CD4-positive, CD25-positive, alpha-beta regulatory T cell (primary cell): ENCODE measurements around the gene TMEM204. TPM values are rescaled to one million over a fixed set of nuclear protein-coding genes. Genes with fewer than 3 reads are reported as not detected.

ENCODE experiments used
- ATAC-seq, 2 donors: fragments of 150-1000 bp; cut with Tn5 transposase; one replicate each; pipeline ENCODE4 v1.10.0; 2021; ENCODE audit warnings: low read depth in 2 of 2, moderate number of reproducible peaks in 2 of 2, moderate library complexity in 1 of 2
- DNase-seq, 3 donors: peaks; one replicate each; pipeline versions ENCODE4 v3.0.0 to v3.0.0-alpha.2; 2012 to 2022; ENCODE audit warnings: mixed read lengths in 1 of 3
- H3K27ac ChIP-seq: one replicate; pipeline ENCODE4 v1.7.0; 2013; ENCODE audit warnings: mild to moderate bottlenecking, low read length; ENCODE audit not compliant: insufficient read depth, poor library complexity, severe bottlenecking
- H3K27me3 ChIP-seq: one replicate; pipeline ENCODE4 v1.7.0; 2013; ENCODE audit warnings: low read length; ENCODE audit not compliant: control insufficient read depth, insufficient read depth
- H3K36me3 ChIP-seq: one replicate; pipeline ENCODE4 v1.7.0; 2013; ENCODE audit warnings: mild to moderate bottlenecking, low read length, moderate library complexity; ENCODE audit not compliant: control insufficient read depth, insufficient read depth
- H3K4me1 ChIP-seq: 2 replicates; pipeline ENCODE4 v1.7.0; 2013; ENCODE audit warnings: mild to moderate bottlenecking, low read length; ENCODE audit not compliant: insufficient read depth, control insufficient read depth, poor library complexity, severe bottlenecking
- H3K4me3 ChIP-seq: one replicate; pipeline ENCODE4 v1.7.0; 2013; ENCODE audit warnings: low read depth, mild to moderate bottlenecking, low read length, moderate library complexity
- H3K9me3 ChIP-seq, 2 experiments: 1 replicate in 1 of 2; 2 replicates in 1 of 2; pipeline ENCODE4 v1.7.0; 2013; ENCODE audit warnings: low read length in 2 of 2, mild to moderate bottlenecking in 1 of 2, moderate library complexity in 1 of 2; ENCODE audit not compliant: control insufficient read depth in 2 of 2
- H3K27ac Mint-ChIP-seq, 3 donors: one replicate each; pipeline ENCODE4 v1.8.0; 2020 to 2022; ENCODE audit warnings: mild to moderate bottlenecking in 3 of 3, mixed read lengths in 3 of 3, moderate library complexity in 2 of 3
- H3K27me3 Mint-ChIP-seq: one replicate; pipeline ENCODE4 v1.8.0; 2022; ENCODE audit warnings: mild to moderate bottlenecking, mixed read lengths
- H3K36me3 Mint-ChIP-seq: one replicate; pipeline ENCODE4 v1.8.0; 2020; ENCODE audit warnings: mixed read lengths
- H3K4me1 Mint-ChIP-seq, 4 donors: one replicate each; pipeline ENCODE4 v1.8.0; 2020 to 2022; ENCODE audit warnings: mixed read lengths in 4 of 4, mild to moderate bottlenecking in 1 of 4
- H3K4me3 Mint-ChIP-seq, 4 donors: one replicate each; pipeline ENCODE4 v1.8.0; 2020 to 2022; ENCODE audit warnings: mild to moderate bottlenecking in 4 of 4, mixed read lengths in 4 of 4, moderate library complexity in 3 of 4
- H3K9me3 Mint-ChIP-seq, 7 donors: one replicate each; pipeline ENCODE4 v1.8.0; 2020 to 2022; ENCODE audit warnings: mixed read lengths in 7 of 7, mild to moderate bottlenecking in 3 of 7, moderate library complexity in 2 of 7
- polyA plus RNA-seq, 4 donors: library from polyadenylated mRNA; unstranded; fragments of 300-500 nt; fragmentation: Illumina TruSeq; gene quantifications; one replicate each; pipeline ENCODE4 v1.2.3, GENCODE V29; 2021
- total RNA-seq: library from RNA; stranded (reverse); gene quantifications from one replicate; pipeline ENCODE4 v1.2.3, GENCODE V29; 2022

TMEM204 gene
- total and polyA plus RNA-seq, 5 donors from 2014 or later = 25.8 to 97.4 (median 68.2) TPM

- Histone ChIP-seq H3K9me3 (no peaks in the 10 kb centered on the region), H3K36me3 (no peaks in the 10 kb centered on the region), H3K27ac (no peak overlapping the region), H3K4me3 (no peak overlapping the region), H3K27me3 (no peaks in the 10 kb centered on the region), H3K4me1 (no peaks in the 10 kb centered on the region)
- ATAC-seq = no peak
- Mint-ChIP-seq H3K27ac (no peak overlapping the region), H3K27me3 (no peaks in the 10 kb centered on the region), H3K36me3 (peaks cover 4% of the 10 kb centered on the region), H3K4me1 (peaks cover 0 to 2% (median 0%) of the 10 kb centered on the region in 4 donors), H3K9me3 (peaks cover 0 to 1% (median 0%) of the 10 kb centered on the region in 7 donors), H3K4me3 (no peak overlapping the region)
- no peak for DNase-seq
Observed at GRCh38 chr16:1601031-1601430, 67.6 kb downstream of the TMEM204 start.

- Mint-ChIP-seq H3K27ac (no peak overlapping the region), H3K4me1 (peaks cover 0 to 2% (median 0%) of the 10 kb centered on the region in 4 donors)
- no peaks in the 10 kb centered on the region for H3K4me1 ChIP-seq
Observed at GRCh38 chr16:1601489-1601888, 68.0 kb downstream of the TMEM204 start.

GRCh38 chr16:1602285-1602684 is 68.8 kb downstream of the TMEM204 start:
- no peak for ATAC-seq
- H3K27me3 Mint-ChIP-seq = no peaks in the 10 kb centered on the region
- H3K4me1 ChIP-seq = no peaks in the 10 kb centered on the region
- no peak overlapping the region for H3K27ac ChIP-seq
- H3K4me1 Mint-ChIP-seq = peaks cover 0 to 2% (median 0%) of the 10 kb centered on the region in 4 donors
- H3K4me3 Mint-ChIP-seq = no peak overlapping the region
- no peaks in the 10 kb centered on the region for H3K9me3 ChIP-seq
- DNase-seq = no peak
- no peaks in the 10 kb centered on the region for H3K9me3 Mint-ChIP-seq
- H3K36me3 ChIP-seq = no peaks in the 10 kb centered on the region
- no peaks in the 10 kb centered on the region for H3K27me3 ChIP-seq
- H3K27ac Mint-ChIP-seq = no peak overlapping the region
- H3K4me3 ChIP-seq = no peak overlapping the region
- H3K36me3 Mint-ChIP-seq = peaks cover 4% of the 10 kb centered on the region

More at GRCh38 chr16:1601489-1601888, 68.0 kb downstream of the TMEM204 start:
- no peaks in the 10 kb centered on the region for H3K27me3 Mint-ChIP-seq
- no peaks in the 10 kb centered on the region for H3K9me3 ChIP-seq
- no peak for DNase-seq
- H3K36me3 Mint-ChIP-seq = peaks cover 4% of the 10 kb centered on the region
- ATAC-seq = no peak
- H3K4me3 ChIP-seq = no peak overlapping the region
- H3K9me3 Mint-ChIP-seq = peaks cover 0 to 1% (median 0%) of the 10 kb centered on the region in 7 donors
- H3K4me3 Mint-ChIP-seq = no peak overlapping the region
- no peak overlapping the region for H3K27ac ChIP-seq
- no peaks in the 10 kb centered on the region for H3K36me3 ChIP-seq
- no peaks in the 10 kb centered on the region for H3K27me3 ChIP-seq

Other genes starting within 250 kb of the TMEM204 start
- gene UBE2I, start 224.0 kb upstream of the TMEM204 start, total RNA-seq = 205 TPM
- gene UBE2I, start 224.0 kb upstream of the TMEM204 start, polyA plus RNA-seq = 100 to 1,000 TPM in 1 of 4 donors, 10 to 100 TPM in 3; 75.5 to 124 (median 89.6) TPM
- gene BAIAP3, start 200.0 kb upstream of the TMEM204 start, total RNA-seq = 3.1 TPM
- gene BAIAP3, start 200.0 kb upstream of the TMEM204 start, polyA plus RNA-seq = under 1 TPM; 0.11 to 0.79 (median 0.27) TPM
- gene TSR3, start 181.8 kb upstream of the TMEM204 start, total RNA-seq = 31.5 TPM
- gene TSR3, start 181.8 kb upstream of the TMEM204 start, polyA plus RNA-seq = 100 to 1,000 TPM in 1 of 4 donors, 10 to 100 TPM in 3; 81.1 to 103 (median 94.1) TPM
- 44.1 TPM for gene GNPTG, start 181.7 kb upstream of the TMEM204 start, total RNA-seq
- 10 to 100 TPM; 43.2 to 51.3 (median 46.3) TPM for gene GNPTG, start 181.7 kb upstream of the TMEM204 start, polyA plus RNA-seq
- 94.3 TPM for gene UNKL, start 119.0 kb upstream of the TMEM204 start, total RNA-seq
- gene UNKL, start 119.0 kb upstream of the TMEM204 start, polyA plus RNA-seq = 1 to 10 TPM; 6.3 to 9.6 (median 8.1) TPM
- 6.6 TPM for gene UQCC4, start 112.9 kb upstream of the TMEM204 start, total RNA-seq
- gene UQCC4, start 112.9 kb upstream of the TMEM204 start, polyA plus RNA-seq = 10 to 100 TPM; 35.0 to 39.6 (median 36.8) TPM
- gene PERCC1, start 102.6 kb upstream of the TMEM204 start, total RNA-seq = not detected
- gene PERCC1, start 102.6 kb upstream of the TMEM204 start, polyA plus RNA-seq = not detected
- gene CCDC154, start 89.1 kb upstream of the TMEM204 start, total RNA-seq = 2.6 TPM
- not detected for gene CCDC154, start 89.1 kb upstream of the TMEM204 start, polyA plus RNA-seq
- gene CLCN7, start 58.6 kb upstream of the TMEM204 start, total RNA-seq = 104 TPM
- gene CLCN7, start 58.6 kb upstream of the TMEM204 start, polyA plus RNA-seq = 10 to 100 TPM; 22.0 to 24.9 (median 23.5) TPM
- not detected for gene PTX4, start 44.7 kb upstream of the TMEM204 start, total RNA-seq
- not detected for gene PTX4, start 44.7 kb upstream of the TMEM204 start, polyA plus RNA-seq
- gene TELO2, start 40.3 kb upstream of the TMEM204 start, total RNA-seq = 27.4 TPM
- 10 to 100 TPM in 3 of 4 donors, 1 to 10 TPM in 1; 9.1 to 15.2 (median 11.6) TPM for gene TELO2, start 40.3 kb upstream of the TMEM204 start, polyA plus RNA-seq
- gene IFT140, start 78.4 kb downstream of the TMEM204 start, total RNA-seq = 2.5 TPM
- gene IFT140, start 78.4 kb downstream of the TMEM204 start, polyA plus RNA-seq = 1 to 10 TPM; 1.1 to 2.0 (median 1.5) TPM
- gene CRAMP1, start 78.7 kb downstream of the TMEM204 start, total RNA-seq = 30.5 TPM
- gene CRAMP1, start 78.7 kb downstream of the TMEM204 start, polyA plus RNA-seq = 1 to 10 TPM in 2 of 4 donors, under 1 TPM in 2; 0.49 to 1.6 (median 1.1) TPM
- gene JPT2, start 144.6 kb downstream of the TMEM204 start, total RNA-seq = 13.7 TPM
- gene JPT2, start 144.6 kb downstream of the TMEM204 start, polyA plus RNA-seq = 10 to 100 TPM in 2 of 4 donors, 1 to 10 TPM in 2; 9.7 to 13.9 (median 10.2) TPM
- gene MAPK8IP3, start 172.5 kb downstream of the TMEM204 start, total RNA-seq = 222 TPM
- gene MAPK8IP3, start 172.5 kb downstream of the TMEM204 start, polyA plus RNA-seq = 1 to 10 TPM in 3 of 4 donors, under 1 TPM in 1; 0.79 to 2.2 (median 1.2) TPM
- gene NME3, start 237.9 kb downstream of the TMEM204 start, total RNA-seq = 45.1 TPM
- gene NME3, start 237.9 kb downstream of the TMEM204 start, polyA plus RNA-seq = 100 to 1,000 TPM in 1 of 4 donors, 10 to 100 TPM in 3; 63.8 to 101 (median 75.0) TPM
- 19.0 TPM for gene EME2, start 239.1 kb downstream of the TMEM204 start, total RNA-seq
- 1 to 10 TPM in 1 of 4 donors, under 1 TPM in 3; 0.57 to 1.1 (median 0.64) TPM for gene EME2, start 239.1 kb downstream of the TMEM204 start, polyA plus RNA-seq
- 46.5 TPM for gene MRPS34, start 239.5 kb downstream of the TMEM204 start, total RNA-seq
- gene MRPS34, start 239.5 kb downstream of the TMEM204 start, polyA plus RNA-seq = 100 to 1,000 TPM; 143 to 176 (median 155) TPM
- 85.2 TPM for gene SPSB3, start 248.9 kb downstream of the TMEM204 start, total RNA-seq
- gene SPSB3, start 248.9 kb downstream of the TMEM204 start, polyA plus RNA-seq = 10 to 100 TPM; 61.1 to 72.3 (median 70.8) TPM
- gene NUBP2, start 249.3 kb downstream of the TMEM204 start, total RNA-seq = 41.6 TPM
- gene NUBP2, start 249.3 kb downstream of the TMEM204 start, polyA plus RNA-seq = 100 to 1,000 TPM in 1 of 4 donors, 10 to 100 TPM in 3; 88.8 to 104 (median 96.6) TPM